ENCODE data around the gene CCSER2.

Gene CCSER2

GRCh38 chr10:84352251-84352842 lies 24.0 kb downstream of the CCSER2 start:
- peak; percentile 25 for FAIRE-seq

- no peak for FAIRE-seq
Observed at GRCh38 chr10:84353052-84353803, 24.8 kb downstream of the CCSER2 start.

GRCh38 chr10:84354623-84355022 lies 26.2 kb downstream of the CCSER2 start:
- no peak for FAIRE-seq

GRCh38 chr10:84355106-84355505 lies 26.7 kb downstream of the CCSER2 start:
- no peak for FAIRE-seq

- no peak for FAIRE-seq
Observed at GRCh38 chr10:84356928-84357327, 28.5 kb downstream of the CCSER2 start.

GRCh38 chr10:84358743-84359142 lies 30.4 kb downstream of the CCSER2 start:
- no peak for FAIRE-seq

GRCh38 chr10:84360637-84361365 lies 32.4 kb downstream of the CCSER2 start:
- no peak for FAIRE-seq

- FAIRE-seq = no peak
Observed at GRCh38 chr10:84365335-84365881, 37.0 kb downstream of the CCSER2 start.

- FAIRE-seq = no peak
Observed at GRCh38 chr10:84366041-84366440, 37.7 kb downstream of the CCSER2 start.

GRCh38 chr10:84367256-84367655 lies 38.9 kb downstream of the CCSER2 start:
- FAIRE-seq = no peak

GRCh38 chr10:84368828-84369227 lies 40.4 kb downstream of the CCSER2 start:
- FAIRE-seq = no peak

- no peak for FAIRE-seq
Observed at GRCh38 chr10:84370283-84370682, 41.9 kb downstream of the CCSER2 start.

GRCh38 chr10:84371944-84372343 lies 43.6 kb downstream of the CCSER2 start:
- no peak for FAIRE-seq

- no peak for FAIRE-seq
Observed at GRCh38 chr10:84373000-84373399, 44.6 kb downstream of the CCSER2 start.

- FAIRE-seq = no peak
Observed at GRCh38 chr10:84374455-84374854, 46.1 kb downstream of the CCSER2 start.

- FAIRE-seq = peak; percentile 89
Observed at GRCh38 chr10:84375011-84375410, 46.6 kb downstream of the CCSER2 start.

GRCh38 chr10:84375881-84376280 lies 47.5 kb downstream of the CCSER2 start:
- FAIRE-seq = no peak

- FAIRE-seq = no peak
Observed at GRCh38 chr10:84388148-84388547, 59.8 kb downstream of the CCSER2 start.

GRCh38 chr10:84390364-84390763 lies 62.0 kb downstream of the CCSER2 start:
- no peak for FAIRE-seq

- no peak for FAIRE-seq
Observed at GRCh38 chr10:84391326-84391725, 62.9 kb downstream of the CCSER2 start.

- no peak for FAIRE-seq
Observed at GRCh38 chr10:84392181-84392580, 63.8 kb downstream of the CCSER2 start.

- FAIRE-seq = no peak
Observed at GRCh38 chr10:84395581-84395980, 67.2 kb downstream of the CCSER2 start.

- no peak for FAIRE-seq
Observed at GRCh38 chr10:84397735-84398144, 69.4 kb downstream of the CCSER2 start.

- no peak for FAIRE-seq
Observed at GRCh38 chr10:84398696-84399095, 70.3 kb downstream of the CCSER2 start.

Data from G401.6 (cell line).